HG03135 (cell line): ENCODE data around the gene GRHL3.

Experiments
- ATAC-seq: cut with Tn5 transposase; IDR thresholded peaks from one replicate; pipeline ENCODE4 v1.9.1; 2021; ENCODE audit warnings: mild to moderate bottlenecking, moderate library complexity; ENCODE audit not compliant: unreplicated experiment

The GRHL3 gene

DNA sequence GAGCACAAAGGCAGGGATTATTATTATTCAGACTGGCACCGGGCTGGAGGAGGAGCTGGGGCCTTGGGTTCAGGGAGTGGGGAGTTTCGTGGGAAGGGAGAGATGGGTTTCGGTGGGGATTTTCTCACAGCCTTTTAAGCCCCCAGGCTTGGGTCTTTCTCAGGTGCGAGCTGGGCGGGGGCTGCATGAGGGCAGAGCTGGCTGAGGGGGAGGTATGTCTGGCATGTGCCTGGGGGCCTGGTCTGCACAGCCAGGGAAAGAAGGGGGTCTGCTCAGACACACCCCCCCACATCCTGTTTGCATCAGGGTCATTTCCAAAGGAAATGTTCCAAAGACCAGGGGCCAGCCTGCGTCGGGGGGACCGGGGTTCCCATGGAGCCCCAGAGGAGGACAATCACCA lies 21.6 kb downstream of the GRHL3 start:
- no peak for ATAC-seq

DNA sequence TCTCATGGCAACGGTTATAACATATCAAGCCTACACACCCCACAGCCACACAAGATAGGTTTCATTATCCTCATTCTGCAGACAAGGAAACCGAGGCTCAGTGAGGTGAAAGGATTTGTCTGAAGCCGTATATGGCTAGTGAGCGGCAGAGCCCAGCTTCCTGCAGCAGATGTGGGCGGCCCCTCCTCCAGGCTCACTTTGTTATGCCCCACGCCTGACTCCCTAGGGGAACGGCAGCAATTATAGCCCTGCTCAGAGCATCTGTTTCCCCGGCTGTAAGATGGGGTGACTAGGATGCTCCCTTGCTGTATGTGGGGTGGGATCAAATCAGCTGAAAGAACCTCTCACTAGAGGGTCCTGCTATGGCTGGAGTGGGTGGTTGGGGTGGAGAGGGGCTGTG lies 22.1 kb downstream of the GRHL3 start:
- no peak for ATAC-seq

DNA sequence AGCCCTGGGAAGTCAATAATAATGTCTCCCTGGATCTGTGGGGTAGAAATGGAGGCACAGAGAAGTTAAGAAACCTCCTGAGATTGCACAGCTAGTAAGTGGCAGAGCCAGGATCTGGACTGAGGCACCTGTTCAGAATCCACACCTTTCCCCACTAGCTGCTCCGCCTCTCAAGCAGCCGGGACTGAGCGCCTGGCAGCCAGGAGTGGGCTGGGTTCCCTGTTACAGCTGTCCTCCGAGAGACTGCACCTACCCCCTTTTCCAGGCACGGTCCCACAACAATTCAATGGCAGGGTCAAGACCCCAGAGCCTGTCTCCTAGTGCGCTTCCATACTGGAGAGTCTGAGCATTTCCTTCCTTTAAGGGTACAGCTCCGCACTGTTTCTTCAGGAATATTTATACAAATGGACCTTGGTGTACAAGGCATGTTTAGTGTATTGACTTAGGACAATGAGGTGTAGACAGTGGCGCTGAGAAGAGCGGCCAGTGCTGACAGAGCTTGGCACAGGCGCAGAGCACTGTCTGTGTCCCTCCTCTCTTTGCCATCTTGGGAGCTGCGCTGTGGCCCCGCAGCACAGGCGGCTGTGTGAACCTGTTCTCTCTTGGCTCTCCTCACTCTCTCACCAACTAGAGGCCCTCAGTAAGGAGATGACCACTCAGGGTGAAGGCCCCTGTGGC lies 24.4 kb downstream of the GRHL3 start:
- no peak for ATAC-seq

GRCh38 chr1:24344090-24344742 lies 25.1 kb downstream of the GRHL3 start:
- no peak for ATAC-seq

GRCh38 chr1:24345334-24345733 lies 26.2 kb downstream of the GRHL3 start:
- ATAC-seq, result no peak

DNA sequence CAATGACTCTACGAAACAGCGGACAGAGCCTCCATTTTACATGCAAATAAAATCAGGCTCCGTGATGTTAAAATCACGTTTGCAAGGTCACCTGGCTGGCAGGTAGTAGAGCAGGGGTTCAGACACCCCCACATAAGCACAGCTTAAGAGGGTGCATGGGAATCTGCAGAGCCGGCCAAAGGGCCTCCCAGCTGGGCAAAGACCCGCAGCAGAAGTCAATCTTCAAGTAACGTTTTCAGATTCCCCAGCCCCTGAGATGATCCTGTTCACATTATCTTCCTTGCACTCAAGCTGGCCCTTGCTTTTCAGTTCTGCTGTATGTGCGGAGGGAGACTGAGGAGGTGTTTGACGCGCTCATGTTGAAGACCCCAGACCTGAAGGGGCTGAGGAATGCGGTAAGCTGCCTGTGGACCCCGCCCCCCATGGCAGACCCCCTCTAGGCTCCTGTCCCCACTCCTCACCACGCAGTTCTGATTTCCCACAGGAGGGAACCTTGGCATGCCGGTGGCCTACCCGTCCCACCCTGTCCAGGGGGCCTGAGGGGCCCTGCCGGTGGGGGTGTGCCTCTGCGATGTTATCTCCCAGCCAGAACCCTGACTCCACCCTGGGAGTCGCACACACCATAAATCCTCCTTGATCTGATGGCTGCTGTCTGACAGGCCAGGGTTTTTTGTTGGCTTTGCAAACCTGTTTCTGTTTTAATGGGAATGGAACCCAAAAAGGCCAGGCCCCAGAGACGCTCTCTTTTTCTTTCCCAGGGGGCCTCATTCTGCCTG lies 28.2 kb downstream of the GRHL3 start:
- ATAC-seq, result no peak

- no peak for ATAC-seq
These were observed 29.0 kb downstream of the GRHL3 start for GRCh38 chr1:24348196-24348595.

GRCh38 chr1:24349891-24350290 lies 30.7 kb downstream of the GRHL3 start:
- ATAC-seq, result no peak

GRCh38 chr1:24351247-24351646 lies 32.1 kb downstream of the GRHL3 start:
- no peak for ATAC-seq

- ATAC-seq, result no peak
These were observed 32.9 kb downstream of the GRHL3 start for GRCh38 chr1:24351918-24352627.

- no peak for ATAC-seq
These were observed 34.2 kb downstream of the GRHL3 start for GRCh38 chr1:24353292-24353891.

- no peak for ATAC-seq
These were observed 36.3 kb downstream of the GRHL3 start for GRCh38 chr1:24355466-24355865.

- ATAC-seq, result no peak
These were observed 37.9 kb downstream of the GRHL3 start for GRCh38 chr1:24357038-24357437.

DNA sequence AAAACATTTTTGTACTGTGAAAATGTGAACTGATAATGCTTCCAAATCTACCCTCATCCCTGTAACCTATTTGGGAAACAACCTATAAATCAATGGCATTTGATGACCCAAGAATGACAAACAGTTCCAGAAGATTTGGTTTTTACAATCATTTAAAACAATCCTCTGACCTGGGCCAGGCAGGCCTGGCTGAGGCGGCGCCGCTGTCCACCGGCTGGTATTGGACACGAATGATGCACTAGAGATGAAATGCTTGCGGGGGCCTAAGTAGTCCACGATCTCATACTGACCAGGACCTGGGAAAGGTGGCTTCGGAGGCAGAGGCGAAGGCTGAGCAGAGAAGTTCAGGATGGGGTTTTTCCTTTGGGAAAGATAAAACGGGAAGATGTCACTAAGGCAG lies 41.5 kb downstream of the GRHL3 start:
- ATAC-seq, result no peak

DNA sequence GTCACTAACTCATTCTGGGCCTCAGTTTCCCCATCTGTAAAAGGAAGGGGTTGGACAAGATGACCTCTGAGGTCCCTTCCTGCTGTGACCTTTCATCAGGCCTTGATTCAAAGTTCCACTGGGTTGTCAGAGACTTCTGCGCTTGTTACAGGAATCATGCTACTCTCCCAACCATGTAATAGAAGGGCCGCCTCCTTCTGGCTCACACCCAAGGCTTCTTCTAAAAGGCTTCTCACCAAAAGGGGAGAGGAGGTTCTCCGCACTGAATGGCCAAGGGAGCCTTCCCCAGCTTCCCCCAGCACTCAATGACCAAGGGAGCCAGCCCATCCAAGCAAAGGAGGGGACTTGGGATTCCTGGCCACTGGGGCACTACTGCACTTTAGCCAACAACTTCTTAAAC lies 42.7 kb downstream of the GRHL3 start:
- no peak for ATAC-seq

- no peak for ATAC-seq
These were observed 43.2 kb downstream of the GRHL3 start for GRCh38 chr1:24362396-24362795.

GRCh38 chr1:24362982-24363614 lies 43.9 kb downstream of the GRHL3 start:
- ATAC-seq, result no peak

DNA sequence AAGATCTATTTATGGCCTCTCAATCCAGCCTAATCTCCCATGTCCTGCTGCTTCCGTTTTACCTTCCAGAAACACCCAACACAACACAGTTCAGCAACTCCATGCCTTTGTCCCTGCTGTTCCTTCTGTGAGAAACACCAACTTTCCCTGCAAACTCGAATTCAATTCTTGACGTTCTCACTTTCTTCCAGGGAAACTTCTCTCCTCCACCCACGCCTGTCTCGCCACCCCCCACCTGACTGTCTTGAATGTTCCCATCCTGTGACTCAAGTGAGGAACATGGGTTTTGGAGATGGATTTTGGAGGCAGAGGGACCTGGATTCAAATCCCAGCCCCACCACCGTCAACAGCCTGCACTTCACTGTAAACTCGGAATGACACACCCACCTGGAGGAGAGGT lies 44.8 kb downstream of the GRHL3 start:
- no peak for ATAC-seq

DNA sequence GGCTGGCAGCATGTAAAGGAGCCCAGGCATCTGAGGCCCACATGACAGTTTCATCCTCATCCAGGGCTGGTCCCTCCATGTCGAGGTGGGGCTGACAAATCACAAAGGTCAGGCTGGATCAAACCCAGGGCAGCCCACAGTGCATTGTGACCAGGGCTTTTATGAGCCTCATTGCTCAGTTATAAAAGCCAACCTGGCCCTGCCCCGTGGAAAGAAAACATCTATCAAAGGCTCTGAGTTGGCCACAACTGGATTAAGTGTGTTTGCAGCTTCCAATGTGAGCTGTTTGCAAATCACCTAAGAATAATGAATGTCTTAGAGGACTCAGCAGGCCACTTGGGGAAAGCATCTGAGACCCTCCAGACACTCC lies 45.4 kb downstream of the GRHL3 start:
- ATAC-seq, result no peak

- ATAC-seq, result no peak
These were observed 46.0 kb downstream of the GRHL3 start for GRCh38 chr1:24364975-24365678.
